ENCODE measurements around the gene SIRPG.

DNA sequence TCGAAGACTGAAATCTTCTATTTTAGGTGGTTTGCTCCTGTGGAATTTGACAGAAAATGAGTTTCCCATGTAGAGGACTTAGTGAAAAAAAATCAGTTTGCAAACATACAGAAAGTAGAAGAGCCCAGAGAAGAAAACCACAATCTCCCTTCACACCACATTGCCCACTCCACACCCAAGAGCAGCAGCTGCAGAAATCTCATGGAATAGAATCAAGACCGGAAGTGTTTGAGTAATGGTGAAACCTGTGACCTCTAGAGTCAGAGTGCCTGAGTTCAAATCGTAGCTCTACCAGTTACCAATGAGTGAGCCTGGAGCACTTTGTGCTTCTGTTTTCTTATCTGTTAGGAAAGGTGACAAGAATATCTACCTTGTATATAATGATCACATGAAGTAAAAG is 4.6 kb downstream of the SIRPG start:
- TF ChIP-seq POLR2A (IDR thresholded peaks at IDR 0.05; ENCODE audit: low read length) = no peak
- no peak for TF ChIP-seq GATA1 (IDR thresholded peaks at IDR 0.05; ENCODE audit: low read depth, low read length)

Data from erythroblast (primary cell).